ENCODE data around the gene MATN1. TPM values are rescaled to one million over a fixed set of nuclear protein-coding genes. Genes with fewer than 3 reads are reported as not detected.
"Not testable (repeated sequence)": the region's sequence is repeated elsewhere in the genome, so short reads cannot be mapped to it uniquely, and the experiment has no call there.

MATN1 gene, protein sequence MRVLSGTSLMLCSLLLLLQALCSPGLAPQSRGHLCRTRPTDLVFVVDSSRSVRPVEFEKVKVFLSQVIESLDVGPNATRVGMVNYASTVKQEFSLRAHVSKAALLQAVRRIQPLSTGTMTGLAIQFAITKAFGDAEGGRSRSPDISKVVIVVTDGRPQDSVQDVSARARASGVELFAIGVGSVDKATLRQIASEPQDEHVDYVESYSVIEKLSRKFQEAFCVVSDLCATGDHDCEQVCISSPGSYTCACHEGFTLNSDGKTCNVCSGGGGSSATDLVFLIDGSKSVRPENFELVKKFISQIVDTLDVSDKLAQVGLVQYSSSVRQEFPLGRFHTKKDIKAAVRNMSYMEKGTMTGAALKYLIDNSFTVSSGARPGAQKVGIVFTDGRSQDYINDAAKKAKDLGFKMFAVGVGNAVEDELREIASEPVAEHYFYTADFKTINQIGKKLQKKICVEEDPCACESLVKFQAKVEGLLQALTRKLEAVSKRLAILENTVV
- 0.17 TPM in 1 of 2 replicates, not detected in the other for total RNA-seq

DNA sequence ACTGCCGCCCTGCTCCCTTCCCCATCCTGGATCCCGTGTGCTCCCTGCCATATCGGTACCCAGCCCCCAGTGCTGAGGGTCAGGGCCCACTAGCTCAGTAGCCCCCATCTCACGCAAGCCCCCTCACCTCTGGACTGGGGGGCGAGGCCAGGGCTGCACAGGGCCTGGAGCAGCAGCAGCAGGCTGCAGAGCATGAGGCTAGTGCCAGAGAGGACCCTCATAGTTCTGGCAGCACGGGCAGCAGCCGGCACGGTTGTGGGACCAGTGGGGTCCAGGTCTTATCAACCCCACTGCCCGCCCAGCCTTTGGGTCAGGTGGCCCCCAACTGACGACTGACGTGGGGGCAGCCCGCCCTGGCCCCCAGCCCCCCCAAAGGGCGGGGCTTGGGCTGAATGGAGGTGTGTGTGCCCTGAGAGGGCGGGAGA, at the start of gene MATN1:
Gene MATN1 (minus strand): TSS at position 255 of the 425 bp plus-strand sequence. CDS start 34 bp downstream, at position 221.
- DNase-seq: no peak

DNA sequence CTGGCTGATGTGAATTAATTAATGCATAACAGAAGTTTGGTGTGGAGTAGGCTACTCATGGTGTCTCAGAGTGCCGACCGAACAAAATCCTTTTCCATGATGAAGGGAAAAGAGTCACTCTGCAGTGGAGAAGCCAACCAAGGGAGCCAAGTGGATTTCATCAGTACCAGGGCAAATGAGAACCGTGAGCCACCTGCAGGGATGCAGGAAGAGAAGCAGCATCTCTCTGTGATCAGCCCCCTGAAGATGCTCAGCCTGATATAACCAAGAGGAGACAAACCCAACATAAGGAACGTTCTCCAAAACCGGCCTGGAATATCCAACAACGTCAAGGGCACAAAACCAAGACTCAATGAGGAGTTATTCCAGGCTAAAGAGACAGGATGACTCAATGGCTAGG, 47.6 kb upstream of the MATN1 start:
- no peak for DNase-seq

DNA sequence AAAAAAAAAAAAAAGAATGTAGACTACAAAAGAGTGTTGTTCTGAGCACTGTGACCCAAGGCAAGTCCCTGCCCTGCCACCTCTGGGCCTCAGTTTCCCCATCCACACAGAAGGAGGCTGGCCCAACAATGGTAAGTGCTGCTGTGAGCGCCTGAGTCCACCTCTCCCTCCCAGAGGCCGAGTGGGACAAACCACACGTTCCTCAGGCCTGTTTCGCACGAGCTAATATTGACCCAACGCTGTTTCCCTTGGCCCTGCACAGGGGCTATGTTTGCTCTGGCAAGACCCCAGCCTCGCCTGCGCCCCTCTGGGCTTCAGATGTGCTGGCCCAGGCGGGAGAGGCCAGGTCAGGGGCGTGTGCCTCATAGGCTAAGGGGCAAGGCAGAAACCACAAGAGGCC, 46.8 kb upstream of the MATN1 start:
- DNase-seq: no peak

DNA sequence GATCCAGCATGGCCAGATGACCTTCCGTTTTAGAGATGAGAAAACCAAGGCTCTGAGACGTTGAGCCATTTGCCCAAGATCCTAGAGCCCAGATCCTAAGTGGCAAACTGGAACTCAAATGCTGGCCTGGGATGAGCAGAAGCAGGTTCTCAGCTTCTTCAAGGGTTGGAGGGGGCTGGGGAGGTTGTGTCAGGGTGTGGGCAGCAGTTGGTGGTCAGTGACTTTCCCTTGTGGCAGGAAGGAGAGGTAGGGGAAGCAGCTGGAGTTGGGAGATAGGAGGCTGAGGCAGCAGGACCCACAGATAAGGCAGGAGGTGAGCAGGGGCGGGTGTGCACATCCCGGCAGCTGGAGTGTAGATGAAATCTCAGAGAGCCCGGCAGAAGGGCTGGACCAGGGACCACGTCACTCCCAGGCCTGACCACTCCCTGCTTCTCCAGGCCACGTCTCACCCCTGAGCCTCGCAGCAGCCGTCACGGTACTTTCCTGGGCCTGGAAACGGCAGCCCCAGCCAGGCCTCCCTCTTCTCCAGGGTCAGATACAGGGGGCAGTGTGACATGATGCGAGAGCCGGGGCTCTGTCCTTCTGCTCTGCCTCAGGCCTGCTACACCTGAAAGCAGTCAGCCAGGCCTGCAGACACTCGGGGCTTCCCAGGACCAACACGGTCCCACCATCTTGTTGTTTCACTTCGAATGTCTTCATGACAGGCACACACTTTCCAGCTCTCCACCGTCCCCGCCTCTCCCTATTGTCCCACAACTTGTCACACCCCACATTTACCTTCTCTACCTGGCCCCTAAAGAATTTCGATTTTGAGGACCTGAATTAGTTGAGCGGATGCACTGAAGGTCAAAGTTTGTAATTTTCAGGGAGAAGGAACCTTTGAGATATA, 45.7 kb upstream of the MATN1 start:
- no peak for DNase-seq

DNA sequence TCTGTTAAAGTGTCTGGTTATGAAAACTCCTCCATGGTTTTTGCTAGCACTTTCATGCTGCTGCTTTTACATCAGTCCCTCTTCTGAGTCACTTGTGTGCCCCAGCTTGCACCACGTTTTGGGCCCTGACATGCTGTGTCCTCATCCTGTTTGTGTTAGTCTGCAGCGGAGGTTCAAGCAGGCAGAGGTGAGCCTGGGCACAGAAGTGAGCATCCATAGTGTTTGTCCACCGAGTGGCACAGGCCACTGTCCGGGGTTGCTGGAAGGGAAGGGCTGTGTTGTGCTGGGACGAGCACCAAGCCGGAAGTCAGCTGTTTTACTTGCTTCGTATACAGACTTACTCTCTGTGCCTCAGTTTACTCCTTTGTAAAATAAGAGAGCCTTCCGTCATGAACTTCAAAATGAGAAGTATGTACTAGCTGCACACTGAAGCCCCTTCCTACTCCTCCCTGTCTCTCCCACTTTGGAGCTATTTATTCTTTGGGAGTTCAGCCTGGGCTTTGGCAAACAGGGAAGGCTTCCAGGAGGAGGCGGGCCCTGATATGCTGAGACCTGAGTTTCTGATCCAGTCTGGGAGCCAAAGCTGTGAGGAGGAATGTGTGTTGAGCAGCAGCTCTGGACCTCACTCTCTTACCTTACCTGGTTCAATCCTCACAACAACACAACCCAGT, 44.9 kb upstream of the MATN1 start:
- DNase-seq: no peak

DNA sequence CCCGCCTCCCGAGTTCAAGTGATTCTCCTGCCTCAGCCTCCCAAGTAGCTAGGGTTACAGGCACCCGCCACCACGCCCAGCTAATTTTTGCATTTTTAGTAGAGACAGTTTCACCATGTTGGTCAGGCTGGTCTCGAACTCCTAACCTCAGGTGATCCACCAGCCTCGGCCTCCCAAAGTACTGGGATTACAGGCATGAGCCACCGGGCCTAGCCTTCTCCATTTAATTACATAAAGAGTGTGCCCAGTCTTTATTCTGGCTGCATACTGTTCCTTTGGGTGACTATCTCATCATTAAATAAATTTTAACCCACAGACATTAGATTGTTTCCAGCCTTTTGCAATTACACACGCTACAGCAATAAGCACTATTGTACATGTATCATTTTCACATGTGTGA, 43.6 kb upstream of the MATN1 start:
- not testable (repeated sequence) for DNase-seq

DNA sequence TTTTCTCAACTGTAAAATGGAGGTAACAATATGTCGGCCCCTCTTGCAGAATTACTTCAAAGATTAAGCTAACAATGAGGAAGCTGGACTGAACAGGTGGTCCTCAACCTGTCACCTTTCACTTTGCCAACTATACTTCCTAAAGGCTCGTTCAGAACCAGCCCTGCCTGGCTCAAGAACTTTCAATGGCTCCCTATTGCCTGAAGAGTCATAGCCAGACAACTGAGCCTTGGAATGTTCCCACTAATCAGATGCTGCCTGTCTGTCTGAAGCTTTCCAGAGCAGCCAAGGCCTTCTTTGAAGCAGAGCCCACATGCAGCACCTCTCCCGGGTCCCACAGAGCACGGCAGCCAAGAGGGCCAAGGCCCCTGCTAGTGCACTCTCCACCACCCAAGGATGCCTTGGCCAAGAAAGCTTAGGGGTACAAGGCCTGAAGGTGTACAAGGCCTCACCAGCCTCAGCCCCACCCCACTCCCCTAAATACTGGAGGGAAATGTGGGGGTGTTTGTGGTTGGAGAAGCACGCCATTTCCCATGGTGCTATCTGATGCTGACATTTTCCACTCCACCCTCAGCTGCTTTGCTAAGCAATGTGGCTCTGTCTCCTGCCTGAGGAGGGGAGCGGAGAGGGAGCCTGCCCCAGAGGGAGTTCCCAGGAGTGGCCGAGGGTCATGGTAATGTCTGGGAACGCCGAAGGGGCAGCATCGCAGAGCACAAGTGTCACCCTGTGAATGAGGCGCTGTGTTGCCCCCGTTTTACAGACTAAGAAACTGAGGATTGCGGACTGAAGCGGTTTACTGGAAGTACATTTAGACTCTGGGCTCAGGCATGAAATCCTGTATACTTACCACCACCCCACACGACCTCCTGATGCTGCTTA, 42.4 kb upstream of the MATN1 start:
- no peak for DNase-seq

DNA sequence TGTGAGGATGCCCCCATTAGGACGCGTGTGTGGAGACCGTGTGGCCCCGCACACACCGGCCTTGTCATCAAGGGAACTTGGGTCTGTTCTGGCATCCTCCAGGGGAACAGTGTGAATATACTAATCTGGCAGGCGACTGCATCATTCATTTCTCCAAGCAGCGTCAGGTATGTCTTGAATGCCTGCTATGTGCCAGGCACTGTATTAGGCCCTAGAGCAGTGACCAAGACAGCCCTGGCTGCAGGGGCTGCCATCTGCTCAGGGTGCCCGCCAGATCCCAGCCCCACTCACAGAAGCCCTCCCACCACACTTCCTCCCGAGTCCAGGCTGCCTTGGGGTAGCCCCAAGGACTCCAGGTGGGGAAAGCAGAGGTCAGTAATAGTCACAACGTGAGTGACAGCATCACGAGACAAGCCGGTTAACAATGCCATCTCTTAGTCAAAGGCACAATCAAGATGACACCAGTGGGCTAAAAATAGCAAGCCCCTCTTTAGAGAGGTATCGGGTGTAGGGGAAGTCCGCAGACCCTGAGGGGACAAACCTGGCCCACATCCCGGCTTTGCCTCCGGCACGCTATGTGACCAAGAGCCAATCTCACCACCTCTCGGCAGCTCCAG, 41.7 kb upstream of the MATN1 start:
- no peak for DNase-seq

DNA sequence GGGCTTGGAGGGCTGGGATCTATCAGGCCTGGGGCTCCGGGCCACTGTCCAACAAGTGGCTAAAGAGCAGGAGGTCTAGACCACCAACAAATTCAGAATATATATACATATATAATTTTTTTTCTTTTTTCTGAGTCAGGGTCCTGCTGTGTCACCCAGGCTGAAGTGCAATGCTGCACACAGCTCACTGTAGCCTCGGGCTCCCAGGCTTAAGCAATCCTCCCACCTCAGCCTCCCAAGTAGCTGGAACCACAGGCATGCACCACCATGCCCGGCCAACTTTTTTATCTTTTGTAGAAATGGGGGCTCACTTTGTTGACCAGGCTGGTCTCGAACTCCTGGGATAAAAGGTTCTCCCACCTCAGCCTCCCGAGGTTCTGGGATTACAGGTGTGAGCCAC, 41.0 kb upstream of the MATN1 start:
- no peak for DNase-seq

DNA sequence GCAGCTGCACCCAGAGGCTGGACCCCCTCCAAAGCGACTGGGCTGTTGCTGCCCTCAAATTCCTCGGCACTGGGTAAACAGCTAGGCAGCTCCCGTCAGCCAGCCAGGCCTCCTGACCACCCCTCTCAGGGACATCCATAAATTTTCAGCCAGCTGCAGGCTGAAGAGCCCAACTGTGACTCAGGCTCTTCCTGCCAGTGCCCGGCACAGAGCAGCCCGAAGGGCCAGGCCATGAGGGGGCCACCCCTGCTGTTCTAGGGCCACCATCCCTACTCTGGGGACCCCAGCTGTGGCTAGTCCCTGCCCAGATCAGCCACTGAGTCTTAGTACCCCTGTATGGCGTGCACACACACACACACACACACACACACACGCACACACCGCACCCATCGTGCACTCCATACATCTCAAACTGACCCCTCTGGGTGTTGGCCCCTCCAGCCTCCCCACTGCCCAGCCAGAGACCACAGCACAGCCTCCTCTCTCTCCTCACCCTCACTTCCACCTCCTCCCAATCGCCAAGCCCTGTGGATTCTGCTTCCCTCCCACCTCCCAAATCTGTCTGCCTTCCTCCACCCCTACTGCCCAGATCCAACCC, 40.4 kb upstream of the MATN1 start:
- DNase-seq: no peak

DNA sequence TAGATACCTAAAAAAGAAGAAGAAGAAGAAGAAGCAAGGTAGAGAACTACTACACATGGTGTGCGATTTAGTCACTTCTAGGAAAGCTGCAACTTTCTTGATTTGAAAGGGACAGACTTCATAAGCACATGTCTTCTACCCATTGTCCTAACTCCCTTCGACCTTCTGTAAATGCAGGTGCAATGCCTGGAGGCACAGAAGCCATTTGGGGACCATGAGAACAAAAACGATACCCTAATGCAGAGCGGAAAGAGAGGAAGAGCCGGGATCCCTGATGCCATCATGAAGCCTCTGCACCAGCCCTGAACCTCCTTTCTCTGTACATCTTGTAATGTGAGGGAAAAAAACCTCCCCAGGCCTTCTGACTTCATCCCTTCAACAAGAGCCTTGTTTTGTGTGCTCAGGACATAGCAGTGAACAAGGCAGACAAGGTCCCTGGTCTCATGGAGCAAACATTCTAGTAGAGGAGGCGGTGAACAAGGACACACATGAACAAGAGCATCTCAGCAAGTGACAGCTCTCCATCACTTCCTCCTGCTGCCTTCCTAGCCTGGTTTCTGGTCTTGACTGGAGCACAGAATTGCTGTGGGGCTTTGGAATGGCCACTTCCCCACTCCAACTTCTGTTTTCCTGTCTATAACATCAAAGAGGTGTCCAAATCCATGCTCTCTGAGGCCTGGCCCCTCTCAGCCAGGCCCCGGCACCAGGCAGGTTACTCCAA, 39.7 kb upstream of the MATN1 start:
- no peak for DNase-seq

DNA sequence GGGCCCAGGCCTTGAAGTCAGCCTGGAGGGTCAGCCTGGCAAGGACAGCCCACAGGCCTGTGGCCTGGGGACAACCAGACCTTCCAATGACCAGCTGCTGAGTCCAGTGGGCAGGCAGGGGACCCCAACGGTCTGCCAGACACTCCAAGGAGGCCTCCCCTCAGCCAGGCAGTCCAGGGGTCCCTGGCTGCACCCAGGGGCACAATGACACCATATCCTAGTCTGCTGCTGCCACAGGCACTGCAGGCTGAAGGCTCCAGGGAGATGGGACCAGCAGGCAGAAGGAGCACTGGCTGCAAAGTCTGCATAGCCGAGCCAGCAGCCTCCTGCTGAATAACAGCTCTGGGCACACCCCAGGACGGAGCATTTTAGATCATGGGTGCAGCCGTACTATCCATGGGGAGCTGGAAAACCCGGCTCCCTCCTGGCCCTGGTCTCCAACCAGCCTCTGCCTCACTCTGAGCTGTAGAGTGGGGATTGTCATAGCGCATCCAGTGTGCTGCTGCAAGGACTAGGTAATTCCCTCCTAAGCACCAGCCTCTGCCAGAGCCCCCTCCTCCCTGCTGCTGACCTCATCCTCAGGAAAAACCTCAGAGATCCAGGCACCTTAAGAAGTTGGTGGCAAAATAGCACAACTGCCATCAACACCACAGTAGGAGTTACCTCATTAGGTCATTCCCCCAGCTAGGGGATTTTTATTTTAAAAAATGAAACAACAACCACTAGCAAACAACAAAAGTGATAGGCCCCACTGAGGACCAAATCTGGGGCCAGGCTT, 39.0 kb upstream of the MATN1 start:
- DNase-seq: no peak

DNA sequence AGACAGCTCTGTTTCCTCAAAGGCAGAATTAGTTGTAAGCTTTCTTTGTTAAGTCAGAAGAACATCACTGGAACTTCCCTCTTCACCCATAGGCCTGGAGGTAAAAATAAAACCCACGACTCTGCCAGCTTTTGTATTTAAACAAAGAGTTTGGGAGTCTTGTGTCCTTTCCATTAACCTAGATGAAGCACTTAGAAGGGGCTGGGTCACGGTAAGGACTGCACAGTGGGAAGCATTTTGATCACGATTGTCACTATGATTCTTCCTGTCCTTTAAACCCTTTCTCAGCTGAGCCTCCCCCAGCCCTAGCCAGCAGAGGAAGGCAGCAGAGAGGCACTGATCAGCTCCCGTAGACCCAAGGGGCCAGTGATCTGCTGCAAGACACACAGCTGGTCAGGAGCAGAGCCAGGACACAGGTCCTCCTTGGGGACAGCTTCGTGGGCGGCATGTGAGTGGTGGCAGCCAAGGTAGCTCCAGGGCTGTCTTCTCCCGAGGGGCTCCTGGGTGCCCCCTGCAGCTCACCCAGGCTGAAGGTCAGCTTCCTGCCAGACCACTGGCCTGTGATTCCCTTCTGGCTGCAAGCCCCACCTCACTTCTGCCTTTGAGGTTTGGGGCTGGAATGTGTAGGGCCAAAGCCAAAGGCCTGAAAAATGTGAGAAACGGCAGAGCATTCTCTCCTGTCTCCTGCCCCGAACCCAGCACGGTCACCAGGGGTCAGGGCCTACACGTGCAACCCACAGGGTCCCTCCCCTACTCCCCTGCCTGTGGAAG, 38.2 kb upstream of the MATN1 start:
- DNase-seq: no peak

DNA sequence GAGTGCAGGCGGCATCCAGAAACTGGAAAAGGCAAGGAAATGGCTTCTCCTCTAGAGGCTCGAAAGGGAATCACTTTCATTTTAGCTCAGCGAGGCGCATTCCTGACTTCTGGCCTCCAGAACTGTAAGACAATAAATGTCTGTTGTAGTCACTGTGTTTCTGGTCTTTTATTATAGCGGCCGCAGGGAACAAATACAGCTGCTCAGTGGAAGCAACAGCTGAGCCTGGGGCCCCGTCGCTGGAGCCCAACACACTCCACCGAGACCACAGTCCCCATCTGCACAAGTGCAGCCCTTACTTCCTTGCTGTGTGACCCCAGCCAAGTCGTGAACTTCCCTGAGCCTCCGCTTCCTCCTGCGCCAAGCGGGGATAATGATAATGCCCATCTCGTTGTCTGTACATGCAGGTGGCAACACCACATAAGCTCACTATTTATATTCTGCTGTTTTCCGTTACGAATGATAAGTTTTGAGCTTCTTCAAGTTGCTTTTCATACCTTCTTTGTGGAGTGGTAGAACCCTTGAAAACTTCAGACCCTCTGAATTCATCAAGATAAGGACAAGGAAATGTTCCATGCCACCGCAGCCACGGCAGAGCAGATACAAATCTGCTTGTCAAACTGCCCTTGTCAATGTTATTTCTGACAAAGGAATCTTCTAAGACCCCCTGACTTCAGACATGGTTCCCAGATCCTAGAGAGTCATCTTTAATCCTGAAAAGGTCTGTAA, 37.4 kb upstream of the MATN1 start:
- DNase-seq: no peak

DNA sequence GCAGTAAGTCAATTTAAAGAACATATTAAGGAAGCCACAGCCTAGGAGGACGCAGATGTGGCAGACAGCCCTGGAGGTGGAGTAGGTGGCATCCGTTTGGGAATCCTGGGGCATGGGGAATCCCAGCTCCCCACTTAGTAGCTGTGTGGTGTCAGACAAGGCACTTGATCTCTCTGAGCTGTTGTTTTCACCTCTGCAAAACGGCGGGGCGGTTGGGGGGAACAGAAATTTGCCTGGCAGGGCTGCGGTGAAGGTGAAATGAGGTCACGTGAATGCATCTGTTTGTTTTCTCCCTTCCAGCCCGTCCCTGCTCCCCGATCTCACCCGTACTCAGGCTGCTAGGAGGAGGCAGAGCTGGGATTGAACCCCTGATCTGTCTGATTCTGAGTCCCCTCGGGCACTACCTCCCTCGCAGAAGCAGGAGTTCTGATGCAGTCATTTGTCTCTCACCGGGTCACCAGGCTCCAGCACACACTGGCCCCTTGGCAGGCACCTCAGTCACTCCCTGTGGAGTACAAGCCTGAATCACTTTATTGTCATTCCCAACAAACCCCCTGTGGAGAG, 36.4 kb upstream of the MATN1 start:
- no peak for DNase-seq

DNA sequence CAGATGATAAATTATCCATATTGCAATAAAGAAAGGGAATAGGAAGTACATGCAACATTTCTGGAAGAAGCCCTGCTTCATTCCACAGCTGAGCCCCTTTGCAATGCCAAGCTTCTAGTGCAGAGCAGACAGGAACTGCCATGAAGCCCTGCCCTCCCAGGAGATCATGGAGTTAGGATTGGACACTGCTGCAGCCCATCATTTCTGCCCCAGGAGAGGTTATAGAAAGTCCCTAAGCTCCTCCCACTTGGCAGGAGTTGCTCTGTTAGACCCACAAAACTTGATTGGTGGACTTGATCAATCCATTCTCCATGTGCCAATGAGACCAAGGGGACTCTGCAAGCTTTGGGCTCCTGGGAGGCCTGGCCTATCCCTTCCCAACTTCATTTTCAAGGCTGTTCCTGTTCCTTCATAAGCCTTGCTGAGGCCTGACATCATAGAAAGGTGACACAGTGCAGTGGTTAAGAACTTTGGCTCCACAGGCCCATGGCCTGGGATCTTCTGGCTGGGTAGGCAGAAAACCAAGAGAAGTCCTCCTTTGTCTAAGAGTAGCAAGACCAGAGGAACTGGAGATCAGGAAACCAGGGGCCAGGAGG, 35.5 kb upstream of the MATN1 start:
- DNase-seq: peak; percentile 44

DNA sequence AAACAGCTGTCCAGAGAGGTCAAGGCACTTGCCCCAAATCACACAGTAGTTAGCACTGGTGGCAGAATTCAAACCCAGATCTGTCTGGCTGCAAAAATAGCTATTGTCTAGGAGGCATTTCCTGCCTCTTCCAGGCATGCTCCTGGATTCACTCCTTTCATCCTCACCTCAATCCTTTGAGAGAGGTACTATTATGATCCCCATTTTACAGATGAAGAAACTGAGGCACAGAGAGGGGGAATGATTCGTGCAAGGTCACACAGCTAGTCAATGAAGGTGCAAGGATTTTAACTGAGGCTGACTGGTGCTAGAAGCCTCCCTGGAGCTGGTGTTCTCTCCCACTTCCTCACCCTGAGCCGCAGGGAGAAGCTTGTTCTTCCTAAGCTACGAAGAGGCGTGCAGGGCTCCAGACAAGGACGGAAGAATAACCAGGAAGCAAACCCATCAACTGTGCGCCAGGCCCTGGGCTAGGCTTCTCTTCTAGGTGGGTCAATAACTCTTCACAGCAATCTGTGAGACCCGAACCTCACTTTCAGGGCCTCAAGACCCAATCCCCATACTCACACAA, 34.8 kb upstream of the MATN1 start:
- no peak for DNase-seq
